Keratinocyte (primary cell): ENCODE data around the gene CPA5.

Experiments
- CTCF ChIP-seq, 3 experiments: IDR thresholded peaks in 1 of 3; conservative IDR thresholded peaks in 1 of 3; optimal IDR thresholded peaks in 1 of 3; 2 replicates in 2 of 3; 3 replicates in 1 of 3; pipeline versions ENCODE3 to v1.5.1; 2011; ENCODE audit warnings: low read length in 3 of 3, mild to moderate bottlenecking in 3 of 3, moderate library complexity in 2 of 3, control low read depth in 1 of 3, inconsistent platforms in 1 of 3; ENCODE audit not compliant: insufficient read depth in 2 of 3; ENCODE audit errors: extremely low read depth in 1 of 3
- EZH2 ChIP-seq: IDR thresholded peaks from one replicate; pipeline ENCODE4 v1.6.1; 2012; ENCODE audit warnings: inconsistent platforms, mild to moderate bottlenecking, low read length, moderate library complexity

GRCh38 chr7:130418306-130418705, 73.7 kb downstream of the CPA5 start:
- TF ChIP-seq CTCF (optimal IDR thresholded peaks at IDR 0.05 in 1 of 3, IDR thresholded peaks at IDR 0.05 in 1 of 3, conservative IDR thresholded peaks at IDR 0.05 in 1 of 3; ENCODE audit: extremely low read depth in 1 of 3, insufficient read depth in 2 of 3, low read length in 3 of 3) (no peak), EZH2 (no peak)
